Skeletal muscle cell (primary cell): ENCODE measurements around the gene PTGR3.

Experiments used
- DNase-seq: peaks from one replicate; pipeline ENCODE4 v3.0.0-alpha.2; 2010; ENCODE audit warnings: low read depth
- H3K4me3 ChIP-seq: 2 replicates; pipeline ENCODE4 v1.5.1; 2011; ENCODE audit warnings: low read depth, mild to moderate bottlenecking, control low read depth, low read length, moderate library complexity

Gene PTGR3

DNA sequence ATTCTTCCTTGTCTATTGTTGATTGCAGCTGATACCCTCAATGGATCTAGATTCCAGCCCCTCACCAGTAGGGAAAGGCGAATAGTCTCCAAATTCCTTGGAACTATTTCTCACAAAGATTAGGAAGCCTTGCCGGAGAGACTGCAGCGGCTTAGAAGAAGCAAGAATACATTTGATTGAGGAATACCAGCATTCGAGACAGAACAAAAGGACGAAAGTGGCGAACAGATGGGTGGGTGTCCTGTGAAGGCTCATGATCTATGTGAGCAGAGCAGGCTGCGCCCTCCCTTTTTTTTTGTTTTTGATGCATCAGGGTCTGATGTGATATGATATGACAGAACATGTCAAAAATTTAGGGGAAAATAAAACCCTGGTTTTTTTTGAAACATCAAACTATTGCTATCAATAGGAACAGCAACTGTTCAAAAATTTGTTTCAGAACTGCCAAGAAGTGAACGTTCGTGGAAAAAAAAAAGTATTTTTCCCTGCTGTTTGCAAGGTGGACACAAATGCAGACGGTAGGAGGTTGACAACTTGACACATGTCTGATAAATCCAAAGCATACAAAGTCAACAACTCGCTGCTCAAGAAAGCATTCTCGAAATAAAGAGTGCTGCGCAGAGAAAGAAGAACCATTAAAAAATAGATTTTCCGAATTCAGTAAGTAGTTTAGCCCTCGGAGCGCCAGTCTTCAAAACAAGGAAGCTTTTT, 49.1 kb downstream of the PTGR3 start:
- no peak overlapping the region for H3K4me3 ChIP-seq
- DNase-seq = no peak

DNA sequence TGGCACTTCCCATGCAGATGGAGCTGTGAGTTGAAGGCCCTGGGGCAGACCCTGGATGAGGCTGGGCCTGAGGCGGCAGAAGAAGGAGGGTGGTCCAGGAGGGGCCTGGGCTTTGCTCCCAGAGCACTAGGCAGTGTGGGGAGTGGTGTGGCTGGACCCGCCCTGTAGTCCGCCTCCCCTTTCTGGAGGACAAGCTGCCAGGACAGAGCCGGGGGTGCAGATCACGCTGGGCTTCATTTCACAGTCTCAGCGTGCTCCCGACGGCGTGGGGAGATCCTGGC, 49.8 kb downstream of the PTGR3 start:
- no peak overlapping the region for H3K4me3 ChIP-seq
- DNase-seq = no peak
